ENCODE data around the gene JSRP1. TPM values are rescaled to one million over a fixed set of nuclear protein-coding genes. Genes with fewer than 3 reads are reported as not detected.
A peak's percentile ranks its signal among the peaks of the same experiment; 100 is the strongest.

Gene JSRP1
- total RNA-seq, 2 donors from 2014 or later: 0.73 TPM; not detected in 1

- H3K9me3 Mint-ChIP-seq: no peaks in the 10 kb centered on the region
- no peaks in the 10 kb centered on the region for H3K36me3 Mint-ChIP-seq
- H3K27ac Mint-ChIP-seq: no peak overlapping the region
- H3K4me3 Mint-ChIP-seq: no peak overlapping the region
- no peaks in the 10 kb centered on the region for H3K27me3 Mint-ChIP-seq
- DNase-seq (ENCODE audit: low spot score) (no peak), ATAC-seq (peak in 1 of 2 donors; percentile 1)
- peaks cover 0 to 4% of the 10 kb centered on the region in 2 donors for H3K4me1 Mint-ChIP-seq (ENCODE audit: low read depth in 2 of 2)
These were observed 6.1 kb downstream of the JSRP1 start for GRCh38 chr19:2249880-2250765.

DNA sequence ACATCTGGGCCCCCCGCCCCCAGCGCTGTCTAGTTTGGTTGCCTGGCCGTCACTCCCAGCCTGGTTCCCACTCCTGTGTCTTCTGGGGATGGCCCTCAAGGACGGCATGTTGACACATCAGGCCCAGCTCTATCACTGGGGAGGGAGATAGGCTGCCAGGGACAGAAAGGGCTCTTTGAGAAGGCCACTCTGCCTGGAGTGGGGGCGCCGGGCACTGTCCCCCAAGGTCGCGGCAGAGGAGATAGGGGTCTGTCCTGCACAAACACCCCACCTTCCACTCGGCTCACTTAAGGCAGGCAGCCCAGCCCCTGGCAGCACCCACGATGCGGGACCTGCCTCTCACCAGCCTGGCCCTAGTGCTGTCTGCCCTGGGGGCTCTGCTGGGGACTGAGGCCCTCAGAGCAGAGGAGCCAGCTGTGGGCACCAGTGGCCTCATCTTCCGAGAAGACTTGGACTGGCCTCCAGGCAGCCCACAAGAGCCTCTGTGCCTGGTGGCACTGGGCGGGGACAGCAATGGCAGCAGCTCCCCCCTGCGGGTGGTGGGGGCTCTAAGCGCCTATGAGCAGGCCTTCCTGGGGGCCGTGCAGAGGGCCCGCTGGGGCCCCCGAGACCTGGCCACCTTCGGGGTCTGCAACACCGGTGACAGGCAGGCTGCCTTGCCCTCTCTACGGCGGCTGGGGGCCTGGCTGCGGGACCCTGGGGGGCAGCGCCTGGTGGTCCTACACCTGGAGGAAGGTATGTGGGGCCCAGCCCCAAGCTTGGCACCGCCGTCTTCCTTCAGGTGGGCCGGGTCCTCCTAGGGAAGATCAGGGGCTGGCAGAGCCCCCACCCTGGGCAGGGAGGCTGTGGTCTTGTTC is 7.0 kb downstream of the JSRP1 start, which contains the start of gene AMH:
AMH (plus strand) TSS at position 314 of the 857 bp plus-strand sequence; CDS start at position 324, 10 bp downstream.
- Mint-ChIP-seq H3K27ac (no peak within 1 kb of the TSS), H3K4me1 (ENCODE audit: low read depth in 2 of 2) (peaks cover 0 to 4% of the 10 kb centered on the region in 2 donors), H3K9me3 (no peaks in the 10 kb centered on the region), H3K4me3 (no peak within 1 kb of the TSS), H3K27me3 (no peaks in the 10 kb centered on the region), H3K36me3 (no peaks in the 10 kb centered on the region)
- ATAC-seq (no peak), DNase-seq (ENCODE audit: low spot score) (no peak)

DNA sequence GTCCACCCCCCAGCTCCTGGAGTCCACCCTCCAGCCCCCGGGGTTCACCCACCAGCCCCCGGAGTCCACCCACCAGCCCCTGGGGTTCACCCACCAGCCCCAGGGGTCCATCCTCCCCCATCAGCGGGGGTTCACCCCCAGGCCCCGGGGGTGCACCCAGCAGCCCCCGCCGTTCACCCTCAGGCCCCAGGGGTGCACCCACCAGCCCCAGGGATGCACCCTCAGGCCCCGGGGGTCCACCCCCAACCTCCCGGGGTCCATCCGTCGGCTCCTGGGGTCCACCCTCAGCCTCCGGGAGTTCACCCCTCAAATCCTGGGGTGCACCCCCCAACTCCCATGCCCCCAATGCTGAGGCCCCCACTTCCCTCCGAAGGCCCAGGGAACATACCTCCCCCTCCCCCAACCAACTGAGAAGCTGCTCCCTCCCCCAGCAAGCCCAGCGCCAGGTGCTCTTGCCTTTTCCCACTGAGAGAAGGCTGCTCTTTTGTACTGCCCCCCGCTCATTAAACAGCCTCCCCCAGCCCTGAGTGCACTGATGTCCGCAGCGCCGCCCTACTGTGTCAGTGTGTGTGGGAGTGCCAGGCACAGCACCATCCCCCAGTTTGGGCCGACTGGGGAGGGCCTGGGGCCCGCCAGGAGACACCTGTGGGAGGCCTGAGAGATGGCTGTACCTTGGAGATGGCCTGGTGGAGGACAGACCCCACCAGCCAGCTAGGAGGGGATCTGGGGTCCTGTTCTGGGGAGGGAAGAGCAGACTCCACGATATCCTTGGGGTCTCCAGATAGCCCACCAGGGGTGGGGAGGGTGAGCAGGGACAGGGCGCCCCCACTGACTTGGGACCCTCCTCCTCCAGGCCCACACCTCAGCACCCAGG is 7.8 kb downstream of the JSRP1 start:
- no peak overlapping the region for H3K27ac Mint-ChIP-seq
- no peaks in the 10 kb centered on the region for H3K36me3 Mint-ChIP-seq
- DNase-seq (ENCODE audit: low spot score) (no peak), ATAC-seq (no peak)
- no peaks in the 10 kb centered on the region for H3K27me3 Mint-ChIP-seq
- H3K4me1 Mint-ChIP-seq (ENCODE audit: low read depth in 2 of 2): peaks cover 0 to 4% of the 10 kb centered on the region in 2 donors
- no peaks in the 10 kb centered on the region for H3K9me3 Mint-ChIP-seq
- H3K4me3 Mint-ChIP-seq: no peak overlapping the region

DNA sequence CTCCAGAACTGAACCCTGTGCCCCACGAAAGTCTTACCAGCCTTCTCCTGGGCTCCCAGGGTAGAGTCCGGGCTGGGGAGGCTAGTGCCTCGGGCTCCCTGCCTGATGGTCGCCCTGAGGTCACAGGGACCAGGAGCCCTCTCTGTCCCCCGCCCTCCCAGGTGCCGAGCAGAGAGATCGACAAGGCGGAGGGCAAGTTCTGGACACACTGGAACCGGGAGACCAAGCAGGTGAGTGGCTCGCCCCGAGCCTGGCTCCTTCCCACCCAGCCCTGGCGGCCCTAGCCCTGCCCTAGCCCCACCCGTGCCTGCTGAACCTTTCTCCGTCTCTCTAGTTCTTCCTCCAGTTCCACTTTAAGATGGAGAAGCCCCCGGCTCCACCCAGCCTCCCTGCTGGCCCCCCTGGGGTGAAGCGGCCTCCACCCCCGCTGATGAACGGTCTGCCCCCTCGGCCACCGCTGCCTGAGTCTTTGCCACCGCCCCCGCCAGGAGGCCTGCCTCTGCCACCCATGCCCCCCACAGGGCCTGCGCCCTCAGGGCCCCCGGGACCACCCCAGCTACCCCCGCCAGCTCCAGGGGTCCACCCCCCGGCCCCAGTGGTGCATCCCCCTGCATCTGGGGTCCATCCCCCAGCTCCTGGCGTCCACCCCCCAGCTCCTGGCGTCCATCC is 8.7 kb downstream of the JSRP1 start:
- ATAC-seq (no peak), DNase-seq (ENCODE audit: low spot score) (no peak)
- Mint-ChIP-seq H3K4me3 (no peak overlapping the region), H3K9me3 (no peaks in the 10 kb centered on the region), H3K27ac (no peak overlapping the region), H3K27me3 (no peaks in the 10 kb centered on the region), H3K4me1 (ENCODE audit: low read depth in 2 of 2) (peaks cover 2 to 4% of the 10 kb centered on the region in 2 donors), H3K36me3 (no peaks in the 10 kb centered on the region)

- DNase-seq (ENCODE audit: low spot score): no peak
- peaks cover 6 to 9% of the 10 kb centered on the region in 2 donors for H3K4me1 Mint-ChIP-seq (ENCODE audit: low read depth in 2 of 2)
- H3K36me3 Mint-ChIP-seq: no peaks in the 10 kb centered on the region
- no peak overlapping the region for H3K4me3 Mint-ChIP-seq
- H3K9me3 Mint-ChIP-seq: no peaks in the 10 kb centered on the region
- H3K27me3 Mint-ChIP-seq: no peaks in the 10 kb centered on the region
- no peak overlapping the region for H3K27ac Mint-ChIP-seq
- ATAC-seq: no peak
These were observed 9.3 kb downstream of the JSRP1 start for GRCh38 chr19:2246801-2247361.

- ATAC-seq: no peak
- H3K4me1 Mint-ChIP-seq (ENCODE audit: low read depth in 2 of 2): peaks cover 10 to 16% of the 10 kb centered on the region in 2 donors
- H3K9me3 Mint-ChIP-seq: no peaks in the 10 kb centered on the region
- H3K36me3 Mint-ChIP-seq: no peaks in the 10 kb centered on the region
- no peaks in the 10 kb centered on the region for H3K27me3 Mint-ChIP-seq
- no peak overlapping the region for H3K27ac Mint-ChIP-seq
- no peak for DNase-seq (ENCODE audit: low spot score)
- no peak overlapping the region for H3K4me3 Mint-ChIP-seq
These were observed 10.1 kb downstream of the JSRP1 start for GRCh38 chr19:2246014-2246620.

DNA sequence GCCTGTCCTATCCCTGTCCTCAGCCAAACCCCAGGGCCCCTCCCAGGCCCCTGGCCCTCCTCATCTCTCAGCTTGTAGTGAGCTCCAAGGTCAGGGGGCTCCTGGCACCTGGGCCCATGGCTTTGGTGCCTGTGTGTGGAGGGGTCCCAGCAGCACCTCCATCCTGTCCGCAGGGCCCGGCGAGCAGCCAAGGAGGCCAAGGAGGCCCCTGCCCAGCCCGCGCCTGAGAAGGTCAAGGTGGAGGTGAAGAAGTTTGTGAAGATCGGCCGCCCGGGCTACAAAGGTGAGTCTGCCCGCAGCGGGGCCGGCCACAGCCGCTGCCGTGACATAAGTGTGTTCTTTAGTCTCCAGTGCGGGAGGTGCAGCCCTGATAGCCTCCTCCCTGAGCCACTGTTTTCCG is 10.9 kb downstream of the JSRP1 start:
- ATAC-seq (no peak), DNase-seq (ENCODE audit: low spot score) (no peak)
- Mint-ChIP-seq H3K27me3 (no peaks in the 10 kb centered on the region), H3K36me3 (no peaks in the 10 kb centered on the region), H3K27ac (no peak overlapping the region), H3K4me1 (ENCODE audit: low read depth in 2 of 2) (peaks cover 19 to 24% of the 10 kb centered on the region in 2 donors), H3K4me3 (no peak overlapping the region), H3K9me3 (no peaks in the 10 kb centered on the region)

DNA sequence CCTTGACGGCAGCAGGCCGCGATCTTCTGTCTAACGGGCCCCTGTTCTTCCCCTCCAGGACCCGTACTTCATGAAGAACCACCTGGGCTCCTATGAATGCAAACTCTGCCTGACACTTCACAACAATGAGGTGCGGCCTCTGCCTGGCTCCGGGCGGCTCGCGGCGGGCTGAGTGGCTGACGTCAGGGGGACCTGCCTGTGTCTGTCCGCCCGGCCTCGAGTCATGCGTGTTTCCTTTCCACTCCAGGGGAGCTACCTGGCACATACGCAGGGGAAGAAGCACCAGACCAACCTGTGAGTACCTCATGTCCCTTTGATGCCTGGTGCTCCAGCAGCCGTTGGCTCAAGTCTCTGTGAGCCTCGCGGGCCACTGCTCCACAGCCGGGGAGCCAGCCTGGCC is 11.7 kb downstream of the JSRP1 start:
- Mint-ChIP-seq H3K36me3 (peaks cover 5% of the 10 kb centered on the region), H3K4me1 (ENCODE audit: low read depth in 2 of 2) (peaks cover 26 to 30% of the 10 kb centered on the region in 2 donors), H3K27ac (no peak overlapping the region), H3K9me3 (no peaks in the 10 kb centered on the region), H3K4me3 (no peak overlapping the region), H3K27me3 (no peaks in the 10 kb centered on the region)
- no peak for DNase-seq (ENCODE audit: low spot score)
- ATAC-seq: no peak

DNA sequence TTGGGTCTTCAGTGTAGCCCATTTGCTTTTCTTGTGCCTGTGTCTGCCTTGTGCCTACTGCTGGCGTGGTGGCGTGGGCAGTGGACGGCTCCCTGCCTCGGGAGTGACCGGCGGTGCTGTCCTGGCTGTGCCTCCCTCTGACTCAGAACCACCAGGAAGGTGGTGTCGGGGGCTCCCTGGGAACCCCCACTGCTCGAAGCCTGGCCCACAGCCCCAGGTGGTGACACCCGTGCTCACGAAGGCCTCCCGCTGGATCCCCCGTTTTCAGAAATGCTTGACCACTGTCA is 12.1 kb downstream of the JSRP1 start:
- no peaks in the 10 kb centered on the region for H3K9me3 Mint-ChIP-seq
- no peak overlapping the region for H3K27ac Mint-ChIP-seq
- no peak overlapping the region for H3K4me3 Mint-ChIP-seq
- H3K36me3 Mint-ChIP-seq: peaks cover 6% of the 10 kb centered on the region
- ATAC-seq (no peak), DNase-seq (ENCODE audit: low spot score) (no peak)
- H3K4me1 Mint-ChIP-seq (ENCODE audit: low read depth in 2 of 2): peaks cover 31 to 33% of the 10 kb centered on the region in 2 donors
- H3K27me3 Mint-ChIP-seq: no peaks in the 10 kb centered on the region

DNA sequence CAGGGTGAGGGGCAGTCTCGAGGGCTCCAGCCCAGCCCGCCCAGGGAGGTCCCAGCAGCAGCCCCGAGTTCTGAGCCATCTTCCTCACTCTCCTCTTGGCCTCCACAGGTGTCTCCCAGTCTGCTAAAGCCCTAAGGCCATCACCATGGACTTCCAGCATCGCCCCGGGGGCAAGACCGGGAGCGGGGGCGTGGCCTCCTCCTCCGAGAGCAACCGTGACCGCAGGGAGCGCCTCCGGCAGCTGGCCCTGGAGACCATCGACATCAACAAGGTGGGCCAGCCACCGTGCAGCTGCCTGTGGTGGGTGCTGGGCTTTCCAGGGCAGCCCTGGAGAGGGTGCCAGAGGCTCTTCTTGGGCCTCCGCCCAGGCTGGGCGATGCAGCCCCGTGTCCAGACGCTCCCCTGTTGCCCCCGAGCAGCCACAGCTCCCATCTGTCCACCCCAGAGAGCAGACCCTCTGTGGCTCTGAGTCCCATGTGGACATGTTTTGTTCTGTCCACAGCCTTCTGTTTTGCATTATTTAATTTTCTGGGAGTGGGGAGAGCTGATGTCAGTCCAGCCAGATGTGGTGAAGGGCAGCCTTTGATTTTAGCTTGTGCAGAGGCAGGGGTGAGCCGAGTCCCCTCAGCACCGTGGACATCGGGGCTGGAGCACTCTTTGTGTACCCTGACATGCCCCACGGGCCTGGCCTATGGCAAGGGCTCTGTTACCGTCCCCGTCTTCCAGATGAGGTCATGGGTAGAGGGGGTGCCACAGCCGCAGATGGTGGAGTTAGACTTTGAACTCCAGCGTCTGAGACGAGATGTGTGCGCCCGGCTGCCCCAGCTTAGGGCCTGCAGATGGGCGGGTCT is 12.7 kb downstream of the JSRP1 start:
- H3K27ac Mint-ChIP-seq: no peak overlapping the region
- peaks cover 9% of the 10 kb centered on the region for H3K36me3 Mint-ChIP-seq
- H3K9me3 Mint-ChIP-seq: no peaks in the 10 kb centered on the region

DNA sequence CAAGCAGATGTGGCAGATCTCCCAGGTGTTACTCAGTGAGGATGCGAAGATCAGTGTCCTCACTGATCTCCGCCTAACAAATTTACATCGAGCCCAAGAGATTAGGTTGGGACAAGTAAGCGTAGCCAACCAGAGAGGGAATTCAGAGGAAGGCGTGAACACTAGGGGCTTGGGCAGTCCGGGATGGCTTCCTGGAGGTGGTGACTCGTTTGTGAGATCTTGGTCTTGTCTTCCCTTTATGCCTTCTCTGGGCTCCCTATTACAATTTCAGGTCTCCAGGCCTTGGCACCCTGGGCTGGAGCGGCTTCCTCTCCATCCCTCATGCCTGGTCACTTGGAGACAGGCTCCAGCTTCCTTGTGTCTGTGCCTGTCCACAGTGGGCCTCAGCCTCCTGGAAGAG is 13.4 kb downstream of the JSRP1 start:
- Mint-ChIP-seq H3K27me3 (no peaks in the 10 kb centered on the region), H3K4me3 (no peak overlapping the region), H3K4me1 (ENCODE audit: low read depth in 2 of 2) (peaks cover 43 to 45% of the 10 kb centered on the region in 2 donors), H3K27ac (peak overlapping the region in 1 of 2 donors; percentile 59), H3K9me3 (no peaks in the 10 kb centered on the region), H3K36me3 (peaks cover 14% of the 10 kb centered on the region)
- DNase-seq (ENCODE audit: low spot score) (no peak), ATAC-seq (no peak)

More for the DNA sequence above, 12.7 kb downstream of the JSRP1 start:
- ATAC-seq (no peak), DNase-seq (ENCODE audit: low spot score) (no peak)
- Mint-ChIP-seq H3K4me1 (ENCODE audit: low read depth in 2 of 2) (peaks cover 36 to 38% of the 10 kb centered on the region in 2 donors), H3K4me3 (no peak overlapping the region), H3K27me3 (no peaks in the 10 kb centered on the region)

DNA sequence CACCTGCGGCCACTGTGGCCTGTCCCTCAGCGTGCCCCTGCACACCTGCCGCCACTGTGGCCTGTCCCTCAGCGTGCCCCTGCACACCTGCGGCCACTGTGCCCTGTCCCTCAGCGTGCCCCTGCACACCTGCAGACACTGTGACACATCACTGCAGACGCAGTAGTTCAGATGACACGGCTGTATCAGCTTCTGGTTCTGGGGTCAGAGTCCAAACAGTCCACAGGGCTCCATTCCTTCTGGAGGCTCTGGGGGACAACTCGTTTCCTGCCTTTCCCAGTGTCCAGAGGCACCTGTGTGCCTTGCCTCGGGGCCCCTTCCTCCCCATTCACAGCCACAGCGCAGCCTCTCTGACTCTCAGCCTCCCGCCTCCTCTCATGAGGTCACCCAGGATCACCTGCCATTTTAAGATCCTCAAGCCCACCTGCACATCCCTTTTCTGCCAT is 14.1 kb downstream of the JSRP1 start:
- Mint-ChIP-seq H3K4me3 (no peak overlapping the region), H3K9me3 (no peaks in the 10 kb centered on the region), H3K27me3 (no peaks in the 10 kb centered on the region), H3K4me1 (ENCODE audit: low read depth in 2 of 2) (peaks cover 49% of the 10 kb centered on the region in 2 donors), H3K27ac (peak overlapping the region in 1 of 2 donors; percentile 59), H3K36me3 (peaks cover 14% of the 10 kb centered on the region)
- no peak for ATAC-seq
- no peak for DNase-seq (ENCODE audit: low spot score)
